Esophagus muscularis mucosa (tissue), 4 donors: ENCODE data around the gene GPR149. TPM values are rescaled to one million over a fixed set of nuclear protein-coding genes. Genes with fewer than 3 reads are reported as not detected.

Experiments
- DNase-seq: peaks from one replicate; pipeline ENCODE4 v3.0.0-alpha.2; 2017; ENCODE audit errors: extremely low spot score
- H3K27ac ChIP-seq, 4 donors: fragments of 200-600 bp; sonication (generic); replicated peaks in 1 of 4; 1 replicate in 3 of 4; 2 replicates in 1 of 4; pipeline ENCODE4 v1.5.1; 2016 to 2019; ENCODE audit warnings: mild to moderate bottlenecking in 1 of 4
- H3K27me3 ChIP-seq, 4 donors: fragments of 200-600 bp; sonication (generic); one replicate each; pipeline versions ENCODE4 v1.5.1 to v1.6.0; 2016 to 2019
- H3K36me3 ChIP-seq, 4 donors: fragments of 200-600 bp; sonication (generic); one replicate each; pipeline ENCODE4 v1.5.1; 2016 to 2019
- H3K4me1 ChIP-seq, 4 donors: fragments of 200-600 bp; sonication (generic); one replicate each; pipeline ENCODE4 v1.5.1; 2016 to 2019
- H3K4me3 ChIP-seq, 4 donors: fragments of 200-600 bp; sonication (generic); 1 replicate in 2 of 4; 2 replicates in 2 of 4; pipeline ENCODE4 v1.5.1; 2016 to 2019; ENCODE audit warnings: mild to moderate bottlenecking in 4 of 4, moderate library complexity in 1 of 4
- H3K9me3 ChIP-seq, 4 donors: fragments of 200-600 bp; sonication (generic); 1 replicate in 3 of 4; 2 replicates in 1 of 4; pipeline ENCODE4 v1.5.1; 2016 to 2019
- CTCF ChIP-seq, 3 experiments: fragments of 200-600 bp in 2 of 3; fragments of 450-650 bp in 1 of 3; sonication (generic) in 2 of 3; IDR thresholded peaks; one replicate each; pipeline ENCODE4 v1.5.1; 2017 to 2019; ENCODE audit warnings: antibody characterized with exemption in 3 of 3, mild to moderate bottlenecking in 2 of 3, moderate library complexity in 1 of 3
- EP300 ChIP-seq: sonication (generic); formaldehyde crosslinking; IDR thresholded peaks from one replicate; pipeline ENCODE4 v1.6.1; 2017; ENCODE audit warnings: antibody characterized with exemption
- POLR2A ChIP-seq: fragments of 450-650 bp; IDR thresholded peaks from one replicate; pipeline ENCODE4 v1.6.1; 2017; ENCODE audit warnings: antibody characterized with exemption, moderate library complexity, mild to moderate bottlenecking, low read depth
- POLR2AphosphoS5 ChIP-seq, 2 donors: sonication (generic); formaldehyde crosslinking; IDR thresholded peaks; one replicate each; pipeline ENCODE4 v1.6.1; 2017; ENCODE audit warnings: antibody characterized with exemption in 2 of 2
- WGBS: methylation state at CpG from one replicate; pipeline ENCODE4 v1.1.5; 2018; 5-methylcytosine and 5-hydroxymethylcytosine counted together
- intact Hi-C: fragments of 100-400 bp; cut with DNase I; formaldehyde crosslinking; loops from one replicate; pipeline ENCODE4 v1.15.1; 2023
- total RNA-seq, 4 donors: library from RNA; depleted of rRNA; stranded (reverse); fragments of >200 nt; gene quantifications; one replicate each; pipeline versions ENCODE4 v1.1.0 to v1.2.1, GENCODE V29; 2016

The GPR149 gene
- total RNA-seq, 4 donors from 2014 or later, result not detected

- Histone ChIP-seq H3K4me3 (no peak overlapping the region), H3K36me3 (no peaks in the 10 kb centered on the region), H3K4me1 (no peaks in the 10 kb centered on the region), H3K27ac (no peak overlapping the region), H3K27me3 (no peaks in the 10 kb centered on the region), H3K9me3 (no peaks in the 10 kb centered on the region)
- TF ChIP-seq POLR2A (no peak), POLR2AphosphoS5 (IDR thresholded peaks at IDR 0.05) (no peak), EP300 (no peak), CTCF (IDR thresholded peaks at IDR 0.05) (no peak)
- intact Hi-C loops, result no loop called here
- no peak for DNase-seq
- WGBS, result 50% methylated on average over 1 of the region's 1 CpG
These were observed 74.0 kb downstream of the GPR149 start for GRCh38 chr3:154356009-154356408.

GRCh38 chr3:154349223-154349622 lies 80.8 kb downstream of the GPR149 start:
- TF ChIP-seq CTCF (IDR thresholded peaks at IDR 0.05) (no peak), POLR2AphosphoS5 (IDR thresholded peaks at IDR 0.05) (no peak), EP300 (no peak), POLR2A (no peak)
- H3K36me3 ChIP-seq, result no peaks in the 10 kb centered on the region
- no peaks in the 10 kb centered on the region for H3K4me1 ChIP-seq
- DNase-seq, result no peak
- no peak overlapping the region for H3K4me3 ChIP-seq
- no peak overlapping the region for H3K27ac ChIP-seq
- no peaks in the 10 kb centered on the region for H3K9me3 ChIP-seq
- WGBS, result 55% methylated on average over 2 of the region's 2 CpGs
- H3K27me3 ChIP-seq, result no peaks in the 10 kb centered on the region
- intact Hi-C loops, result no loop called here

- Histone ChIP-seq H3K36me3 (no peaks in the 10 kb centered on the region), H3K4me1 (no peaks in the 10 kb centered on the region), H3K27ac (no peak overlapping the region), H3K9me3 (no peaks in the 10 kb centered on the region), H3K4me3 (no peak overlapping the region), H3K27me3 (no peaks in the 10 kb centered on the region)
- DNase-seq, result no peak
- intact Hi-C loops, result no loop called here
- TF ChIP-seq POLR2AphosphoS5 (IDR thresholded peaks at IDR 0.05) (no peak), EP300 (no peak), CTCF (IDR thresholded peaks at IDR 0.05) (no peak), POLR2A (no peak)
- WGBS, result 56% methylated on average over 2 of the region's 2 CpGs
These were observed 84.4 kb downstream of the GPR149 start for GRCh38 chr3:154345422-154346122.

- Histone ChIP-seq H3K4me1 (no peaks in the 10 kb centered on the region), H3K36me3 (no peaks in the 10 kb centered on the region), H3K27ac (no peak overlapping the region), H3K27me3 (no peaks in the 10 kb centered on the region), H3K4me3 (no peak overlapping the region), H3K9me3 (no peaks in the 10 kb centered on the region)
- 75% methylated on average over 4 of the region's 4 CpGs for WGBS
- no peak for DNase-seq
- TF ChIP-seq POLR2AphosphoS5 (IDR thresholded peaks at IDR 0.05), result no peak
- TF ChIP-seq EP300, result no peak
- no peak for TF ChIP-seq CTCF (IDR thresholded peaks at IDR 0.05)
- TF ChIP-seq POLR2A, result no peak
- intact Hi-C loops, result loop anchor here (10.0 kb wide), 1 partner anchor 1366 kb away; no protein-coding TSS in a partner anchor
These were observed 91.4 kb downstream of the GPR149 start for GRCh38 chr3:154338570-154338969.

GRCh38 chr3:154338008-154338407 lies 92.0 kb downstream of the GPR149 start:
- H3K4me1 ChIP-seq, result no peaks in the 10 kb centered on the region
- no peaks in the 10 kb centered on the region for H3K36me3 ChIP-seq
- TF ChIP-seq CTCF (IDR thresholded peaks at IDR 0.05) (no peak), EP300 (no peak), POLR2A (no peak), POLR2AphosphoS5 (IDR thresholded peaks at IDR 0.05) (no peak)
- no peaks in the 10 kb centered on the region for H3K27me3 ChIP-seq
- no peak overlapping the region for H3K27ac ChIP-seq
- no peak overlapping the region for H3K4me3 ChIP-seq
- 83% methylated on average over 6 of the region's 6 CpGs for WGBS
- intact Hi-C loops, result loop anchor here (10.0 kb wide), 1 partner anchor 1367 kb away; no protein-coding TSS in a partner anchor
- no peaks in the 10 kb centered on the region for H3K9me3 ChIP-seq
- DNase-seq, result no peak
